Stimulated activated effector memory CD8-positive, alpha-beta T cell treated with anti-CD3 and anti-CD28 coated beads, Interleukin-12 subunit alpha, Interleukin-12 subunit beta, amount 100 ng/mL, for 72 hours (primary cell): ENCODE data around the gene RNF227.

Experiments
- ATAC-seq: fragments of 150-1000 bp; cut with Tn5 transposase; 2 replicates; pipeline ENCODE4 v1.10.0; 2021
- DNase-seq, 2 donors: peaks; one replicate each; pipeline ENCODE4 v3.0.0; 2021 to 2022; ENCODE audit warnings: low spot score in 2 of 2
- H3K27ac Mint-ChIP-seq: one replicate; pipeline ENCODE4 v1.8.0; 2022; ENCODE audit warnings: mild to moderate bottlenecking, mixed read lengths
- H3K36me3 Mint-ChIP-seq: one replicate; pipeline ENCODE4 v1.8.0; 2022; ENCODE audit warnings: mild to moderate bottlenecking, mixed read lengths
- H3K4me1 Mint-ChIP-seq: one replicate; pipeline ENCODE4 v1.8.0; 2022; ENCODE audit warnings: mixed read lengths
- H3K4me3 Mint-ChIP-seq: one replicate; pipeline ENCODE4 v1.8.0; 2022; ENCODE audit warnings: mild to moderate bottlenecking, mixed read lengths
- H3K9me3 Mint-ChIP-seq: one replicate; pipeline ENCODE4 v1.8.0; 2022; ENCODE audit warnings: mixed read lengths

The RNF227 gene

DNA sequence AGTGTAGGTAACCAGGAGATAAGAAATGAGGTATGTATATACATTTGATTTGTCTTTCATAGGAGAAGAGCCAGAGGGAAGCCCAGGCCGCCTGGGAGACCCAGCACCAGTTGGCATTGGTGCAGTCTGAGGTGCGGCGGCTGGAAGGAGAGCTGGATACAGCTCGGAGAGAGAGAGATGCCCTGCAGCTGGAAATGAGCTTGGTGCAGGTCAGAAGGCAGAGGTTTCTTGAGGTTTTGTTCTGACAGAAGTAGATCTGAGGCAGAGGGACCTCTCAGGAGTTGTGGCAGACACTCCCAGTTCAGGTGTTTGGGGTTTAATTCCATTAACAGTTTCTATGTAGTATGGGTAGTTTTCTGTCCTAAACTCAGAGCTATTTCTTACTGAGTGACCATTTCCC lies 23.9 kb upstream of the RNF227 start:
- Mint-ChIP-seq H3K36me3 (peaks cover 100% of the 10 kb centered on the region), H3K27ac (no peak overlapping the region), H3K4me3 (no peak overlapping the region), H3K4me1 (peaks cover 6% of the 10 kb centered on the region), H3K9me3 (no peaks in the 10 kb centered on the region)
- DNase-seq (no peak), ATAC-seq (no peak)

DNA sequence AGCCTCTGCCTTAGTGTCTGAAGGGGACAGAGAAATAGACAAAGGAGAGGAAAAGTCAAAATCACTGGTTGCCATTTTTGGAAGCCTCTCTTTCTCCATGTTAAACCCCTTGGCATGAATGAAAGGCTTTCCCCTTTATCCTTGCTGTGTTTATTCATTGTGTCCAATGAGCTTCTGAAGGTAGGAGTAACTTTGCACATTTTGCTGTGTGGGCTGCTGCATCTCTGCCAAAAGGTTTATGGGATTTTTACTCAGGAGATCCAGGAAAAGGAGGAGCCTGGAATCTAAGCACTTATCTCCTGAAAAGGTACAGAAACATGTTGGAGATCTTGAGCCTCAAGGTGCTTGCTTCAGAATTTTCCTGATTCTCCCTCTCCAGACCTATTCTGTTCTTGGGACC lies 19.8 kb upstream of the RNF227 start:
- peaks cover 78% of the 10 kb centered on the region for H3K36me3 Mint-ChIP-seq
- ATAC-seq = no peak
- H3K27ac Mint-ChIP-seq = no peak overlapping the region
- peaks cover 37% of the 10 kb centered on the region for H3K4me1 Mint-ChIP-seq
- no peak overlapping the region for H3K4me3 Mint-ChIP-seq
- H3K9me3 Mint-ChIP-seq = no peaks in the 10 kb centered on the region
- no peak for DNase-seq

DNA sequence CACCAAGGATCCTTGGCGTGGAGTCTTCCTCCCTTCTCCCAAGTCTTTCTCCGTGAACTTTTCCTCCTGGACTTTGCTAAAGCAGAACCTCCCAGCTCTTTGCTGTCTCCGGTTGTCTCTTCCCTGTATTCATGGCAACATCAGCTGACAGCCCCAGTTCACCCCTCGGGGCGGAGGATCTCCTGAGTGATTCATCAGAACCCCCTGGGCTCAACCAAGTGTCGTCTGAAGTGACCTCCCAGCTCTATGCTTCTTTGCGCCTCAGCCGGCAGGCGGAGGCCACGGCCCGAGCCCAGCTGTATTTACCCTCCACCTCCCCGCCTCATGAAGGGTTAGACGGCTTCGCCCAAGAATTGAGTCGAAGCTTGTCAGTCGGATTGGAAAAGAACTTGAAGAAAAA lies 16.9 kb upstream of the RNF227 start:
- DNase-seq = peak in 1 of 2 donors; percentile 69
- Mint-ChIP-seq H3K4me3 (peak overlapping the region; percentile 94), H3K4me1 (peaks cover 54% of the 10 kb centered on the region), H3K36me3 (peaks cover 58% of the 10 kb centered on the region), H3K9me3 (no peaks in the 10 kb centered on the region), H3K27ac (peak overlapping the region; percentile 96)
- ATAC-seq = peak; percentile 35

DNA sequence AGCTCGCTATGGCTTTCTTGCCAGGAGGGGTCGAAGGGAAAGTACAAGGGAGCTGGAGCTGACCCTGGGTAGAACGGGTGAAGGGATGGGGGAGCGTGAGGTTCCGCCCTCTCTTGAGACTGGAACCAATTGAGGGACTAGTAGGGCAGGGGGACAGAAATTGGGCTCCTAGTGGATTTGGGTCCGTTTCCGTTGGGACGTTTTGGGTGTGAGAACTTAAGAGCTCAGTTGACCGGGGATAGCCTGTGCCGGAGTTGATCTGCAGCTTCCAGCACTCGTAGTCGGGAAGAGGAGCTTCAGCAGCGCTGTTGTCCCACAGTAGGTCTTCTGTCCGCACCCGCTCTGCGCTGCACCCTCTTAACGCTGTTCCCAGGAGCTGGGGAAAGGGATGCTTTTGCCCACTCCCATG lies 16.4 kb upstream of the RNF227 start:
- H3K36me3 Mint-ChIP-seq = peaks cover 53% of the 10 kb centered on the region
- H3K4me1 Mint-ChIP-seq = peaks cover 57% of the 10 kb centered on the region
- peak in 1 of 2 donors; percentile 62 for DNase-seq
- peak overlapping the region; percentile 96 for H3K27ac Mint-ChIP-seq
- ATAC-seq = peak; percentile 42
- peak overlapping the region; percentile 94 for H3K4me3 Mint-ChIP-seq
- no peaks in the 10 kb centered on the region for H3K9me3 Mint-ChIP-seq

DNA sequence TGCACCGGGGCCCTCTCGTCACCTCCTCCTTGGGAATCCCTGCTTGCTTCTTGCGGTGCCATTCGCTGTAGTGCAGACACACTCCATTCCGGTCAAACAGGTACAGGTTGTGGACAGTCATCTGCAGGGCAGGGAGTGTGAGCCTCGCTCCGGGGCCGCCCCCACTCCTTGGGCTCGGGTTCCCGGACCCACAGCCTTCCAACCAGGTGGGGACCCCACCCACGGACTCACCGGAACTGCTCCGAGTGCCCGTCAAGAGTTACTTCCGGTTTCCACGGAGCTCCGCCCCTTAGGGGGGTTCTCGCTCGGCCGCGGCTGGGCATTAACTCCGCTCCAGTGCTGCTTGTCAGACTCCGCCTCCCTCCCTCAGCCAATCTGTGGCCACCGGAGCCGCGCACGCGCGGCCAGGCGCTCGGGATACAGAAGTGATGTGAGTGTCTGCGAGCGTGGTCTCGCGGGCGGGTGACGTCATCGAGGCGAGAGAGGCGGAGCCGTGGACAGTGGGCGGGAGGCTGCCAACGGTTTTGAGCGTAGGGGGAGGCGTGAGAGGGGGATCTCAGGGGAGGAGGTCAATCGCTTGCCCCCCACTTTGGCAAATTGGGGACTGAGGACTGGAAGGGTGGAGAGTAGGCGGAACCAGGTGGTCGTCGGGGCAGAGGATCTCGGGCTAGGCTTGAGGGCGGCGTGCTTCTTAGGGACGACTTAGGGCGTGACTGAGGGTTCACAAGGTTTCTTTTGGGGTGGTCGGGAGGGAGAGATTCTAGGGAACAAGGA lies 15.8 kb upstream of the RNF227 start, which contains the start of the genes CNTROB and TRAPPC1:
Gene CNTROB, plus strand, starts transcription at position 498 of the 774 bp plus-strand sequence. CDS start 874 bp downstream, outside the sequence.
Gene TRAPPC1, minus strand, starts transcription at position 238 of the 774 bp plus-strand sequence. Its CDS starts 117 bp downstream, at position 121.
- Mint-ChIP-seq H3K9me3 (no peaks in the 10 kb centered on the region), H3K4me3 (peak within 1 kb of the TSS; percentile 94), H3K36me3 (peaks cover 47% of the 10 kb centered on the region), H3K4me1 (peaks cover 57% of the 10 kb centered on the region), H3K27ac (peak within 1 kb of the TSS; percentile 96)
- ATAC-seq (peak; percentile 98), DNase-seq (peak; percentile 98 to 100)

DNA sequence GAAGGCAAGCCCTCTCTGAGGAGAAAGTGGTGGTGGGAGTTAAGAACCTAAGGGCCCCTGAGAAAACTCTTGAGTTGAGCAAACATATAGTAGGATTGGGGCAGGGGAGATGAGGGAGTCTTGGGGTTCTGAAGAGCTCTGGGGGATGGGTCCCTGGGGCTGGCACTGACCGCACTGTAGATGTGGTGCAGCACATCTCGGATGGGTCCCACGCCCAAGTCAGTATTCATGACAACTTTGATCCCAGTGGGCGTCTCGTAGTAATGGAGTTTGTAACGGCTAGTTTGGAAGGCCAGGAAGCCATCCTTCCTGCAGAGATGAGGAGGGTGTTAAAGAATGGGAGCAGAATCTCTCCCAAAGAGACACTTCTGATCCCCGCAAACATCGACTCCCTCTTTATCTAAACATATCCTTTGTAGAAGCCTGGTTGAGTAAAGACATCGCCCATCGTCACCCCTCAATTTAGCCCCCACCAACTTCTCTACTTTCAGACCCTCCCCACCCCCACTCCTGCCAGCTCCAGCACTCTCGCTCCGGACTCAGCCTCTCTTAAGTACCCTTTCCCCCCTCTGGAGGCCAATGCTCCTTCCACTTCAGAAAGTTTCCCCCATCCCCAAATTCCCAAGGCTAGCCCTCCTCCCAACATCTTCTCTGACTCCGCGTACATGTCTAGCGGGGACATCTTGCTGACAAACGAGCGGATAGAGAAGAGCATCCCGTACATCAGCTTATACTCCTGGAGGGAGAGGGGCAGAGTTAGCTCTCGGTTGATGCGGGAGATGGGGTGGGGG lies 14.9 kb upstream of the RNF227 start:
- no peak for ATAC-seq
- peak overlapping the region; percentile 94 for H3K4me3 Mint-ChIP-seq
- DNase-seq = no peak
- H3K4me1 Mint-ChIP-seq = peaks cover 52% of the 10 kb centered on the region
- peaks cover 39% of the 10 kb centered on the region for H3K36me3 Mint-ChIP-seq
- no peaks in the 10 kb centered on the region for H3K9me3 Mint-ChIP-seq
- peak overlapping the region; percentile 96 for H3K27ac Mint-ChIP-seq

DNA sequence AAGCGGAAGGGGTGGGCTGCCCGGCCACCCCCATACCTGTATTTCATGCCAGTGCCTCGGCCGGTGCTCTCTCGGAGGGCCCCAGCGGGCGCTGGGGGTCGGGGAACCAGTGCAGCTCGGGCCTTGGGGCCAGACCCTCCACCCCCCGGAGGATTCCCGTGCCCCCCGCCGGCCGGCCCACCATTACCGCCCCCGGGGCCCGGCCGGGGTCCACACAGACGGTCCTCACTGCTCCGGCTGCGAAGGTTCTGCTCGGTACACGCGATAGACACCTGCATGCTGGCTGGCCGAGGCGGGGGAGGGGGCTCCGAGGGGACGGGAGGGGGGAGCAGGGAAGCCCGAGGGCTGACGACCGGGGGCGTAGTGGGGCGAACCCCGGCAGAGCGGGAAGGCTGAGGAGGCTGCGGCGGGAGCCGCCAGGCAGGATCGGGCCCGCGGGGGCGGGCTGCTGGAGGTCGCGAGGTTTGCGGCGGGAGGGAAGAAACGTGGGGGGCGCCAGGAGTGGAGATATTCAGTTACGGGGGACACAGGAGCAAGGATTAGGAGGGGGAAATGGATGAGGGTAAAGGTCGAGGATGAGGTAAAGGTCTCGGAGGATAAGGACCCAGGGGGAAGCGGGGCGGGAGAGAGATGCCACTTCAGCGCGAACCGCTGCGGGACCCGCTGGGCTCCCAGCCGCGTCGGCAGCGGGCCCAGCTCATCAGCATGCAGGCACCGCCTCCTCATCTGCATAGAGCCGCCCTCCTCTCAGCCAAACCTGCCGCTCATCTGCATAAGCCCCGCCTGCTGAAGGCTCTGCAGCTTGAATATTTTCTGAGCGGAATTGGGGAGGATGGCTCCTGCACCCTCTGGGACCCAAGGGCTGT lies 13.3 kb upstream of the RNF227 start, which contains the start of gene KCNAB3:
Gene KCNAB3, minus strand, starts transcription at position 699 of the 866 bp plus-strand sequence. Its CDS starts 421 bp downstream, at position 278.
- Mint-ChIP-seq H3K9me3 (no peaks in the 10 kb centered on the region), H3K36me3 (peaks cover 24% of the 10 kb centered on the region), H3K4me3 (peak within 1 kb of the TSS; percentile 94), H3K4me1 (peaks cover 45% of the 10 kb centered on the region), H3K27ac (no peak within 1 kb of the TSS)
- ATAC-seq (peak; percentile 45), DNase-seq (peak in 1 of 2 donors; percentile 70)

DNA sequence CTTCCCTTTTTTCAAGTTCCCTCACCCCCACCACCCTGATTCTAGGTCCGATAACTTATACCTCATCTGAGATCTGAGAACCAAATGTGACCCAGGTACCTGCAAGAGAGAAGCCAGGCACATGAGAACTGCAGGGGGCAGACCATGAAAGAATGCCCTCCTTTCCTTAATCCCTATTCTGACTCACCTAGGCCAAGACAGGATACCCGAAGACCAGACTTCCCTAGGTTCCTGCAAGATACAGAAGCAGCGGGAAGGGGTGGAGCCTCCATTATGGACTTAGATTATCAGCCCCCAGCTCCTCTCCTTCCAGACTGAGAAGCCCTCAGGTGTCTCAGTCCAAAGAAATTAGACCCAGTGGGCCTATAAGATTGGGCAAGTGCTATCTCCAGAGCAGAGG lies 11.5 kb upstream of the RNF227 start:
- DNase-seq = no peak
- ATAC-seq = no peak
- Mint-ChIP-seq H3K4me1 (peaks cover 36% of the 10 kb centered on the region), H3K36me3 (peaks cover 18% of the 10 kb centered on the region), H3K4me3 (no peak overlapping the region), H3K9me3 (no peaks in the 10 kb centered on the region), H3K27ac (peak overlapping the region; percentile 55)

DNA sequence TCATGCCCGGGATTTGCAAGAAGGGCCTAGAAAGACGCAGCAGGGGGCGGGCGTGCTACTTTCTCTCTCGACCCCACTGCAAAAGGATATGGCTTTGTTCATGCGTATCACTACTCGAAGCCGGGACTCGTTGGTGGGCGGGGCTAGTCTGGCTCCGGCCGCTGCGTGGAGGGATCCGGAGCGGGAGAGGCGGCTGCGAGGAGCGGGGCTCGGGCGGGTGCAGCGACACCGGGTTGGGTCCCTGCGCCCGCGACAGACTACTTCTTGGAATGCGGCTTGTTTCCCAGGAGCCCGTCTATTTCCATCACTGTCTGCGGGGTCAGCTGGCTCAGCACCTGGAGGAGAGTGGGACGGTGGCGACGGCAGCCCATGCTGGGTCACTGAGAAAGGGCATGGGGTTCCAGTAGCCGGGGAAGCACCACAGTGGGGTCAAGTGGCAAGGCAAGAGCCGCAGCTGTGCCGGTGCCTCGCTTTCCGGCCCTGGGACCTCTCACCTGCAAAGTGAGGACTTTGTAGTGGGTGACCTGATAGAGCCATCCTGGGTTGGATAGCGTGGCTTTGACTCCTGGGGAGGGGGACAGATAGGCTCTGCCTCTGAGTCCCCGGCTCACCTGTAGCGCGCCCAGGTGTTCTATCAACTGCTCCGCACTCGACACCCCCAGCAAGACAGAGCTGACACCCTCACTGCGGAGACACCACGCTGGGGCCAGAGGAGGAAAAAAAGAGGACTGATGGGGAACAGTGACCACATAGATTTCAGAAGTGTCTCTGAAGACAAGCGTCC lies 6.9 kb upstream of the RNF227 start:
- Mint-ChIP-seq H3K27ac (peak overlapping the region; percentile 89), H3K4me3 (peak overlapping the region; percentile 72), H3K9me3 (no peaks in the 10 kb centered on the region), H3K4me1 (peaks cover 25% of the 10 kb centered on the region), H3K36me3 (no peaks in the 10 kb centered on the region)
- DNase-seq (peak; percentile 62 to 86), ATAC-seq (peak; percentile 93)

DNA sequence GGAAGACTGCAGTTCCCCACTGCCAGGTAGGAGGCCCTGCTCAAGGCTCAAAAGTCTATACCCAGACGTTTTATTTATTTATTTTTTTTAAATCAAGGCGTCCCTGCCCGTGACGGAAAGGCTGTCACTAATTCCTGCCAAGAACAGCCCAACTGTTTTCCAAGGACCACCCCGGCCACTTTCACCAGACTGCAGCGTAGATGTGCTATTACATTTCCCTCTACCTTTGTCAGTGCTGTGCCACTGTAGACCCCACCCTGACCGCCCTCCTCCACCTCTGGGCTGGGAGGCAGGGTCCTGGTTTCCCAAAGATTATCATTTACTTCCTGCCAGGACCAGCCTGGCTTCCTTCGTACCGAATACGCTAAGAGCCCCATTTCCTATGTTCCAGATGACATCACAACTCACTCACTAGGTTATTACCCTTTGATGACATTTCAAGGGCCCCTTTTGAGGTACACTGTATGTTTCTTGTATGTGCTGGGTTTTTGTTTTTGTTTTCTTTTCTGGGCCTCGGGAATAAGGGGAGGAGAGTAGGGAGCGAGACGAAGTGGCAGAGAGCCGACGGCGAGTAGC lies 6.3 kb upstream of the RNF227 start:
- Mint-ChIP-seq H3K4me1 (peaks cover 21% of the 10 kb centered on the region), H3K27ac (peak overlapping the region; percentile 89), H3K9me3 (no peaks in the 10 kb centered on the region), H3K36me3 (no peaks in the 10 kb centered on the region), H3K4me3 (peak overlapping the region; percentile 72)
- peak; percentile 59 for ATAC-seq
- no peak for DNase-seq

DNA sequence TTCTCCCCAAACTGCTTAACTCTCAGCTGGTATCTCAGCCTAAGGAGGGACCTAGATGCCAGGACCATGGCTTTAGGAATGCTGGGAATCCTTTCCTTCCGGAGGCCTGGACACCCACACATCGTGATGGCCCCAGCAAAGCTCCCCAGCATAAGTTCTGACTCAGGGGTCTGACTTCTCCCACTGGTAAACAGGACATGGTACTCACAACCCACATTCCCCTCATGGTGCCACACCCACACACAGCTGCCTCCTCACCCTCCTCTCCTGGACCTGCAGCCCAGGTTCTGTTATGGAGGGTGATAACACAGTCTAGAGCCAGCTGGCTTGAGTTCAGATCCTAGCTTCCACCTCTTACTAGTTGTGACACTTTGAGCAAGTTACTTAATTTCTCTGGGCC lies 719 bp upstream of the RNF227 start:
- H3K4me1 Mint-ChIP-seq = peaks cover 33% of the 10 kb centered on the region
- peak overlapping the region; percentile 90 for H3K27ac Mint-ChIP-seq
- no peaks in the 10 kb centered on the region for H3K9me3 Mint-ChIP-seq
- peak overlapping the region; percentile 86 for H3K4me3 Mint-ChIP-seq
- peaks cover 5% of the 10 kb centered on the region for H3K36me3 Mint-ChIP-seq
- ATAC-seq (no peak), DNase-seq (no peak)

DNA sequence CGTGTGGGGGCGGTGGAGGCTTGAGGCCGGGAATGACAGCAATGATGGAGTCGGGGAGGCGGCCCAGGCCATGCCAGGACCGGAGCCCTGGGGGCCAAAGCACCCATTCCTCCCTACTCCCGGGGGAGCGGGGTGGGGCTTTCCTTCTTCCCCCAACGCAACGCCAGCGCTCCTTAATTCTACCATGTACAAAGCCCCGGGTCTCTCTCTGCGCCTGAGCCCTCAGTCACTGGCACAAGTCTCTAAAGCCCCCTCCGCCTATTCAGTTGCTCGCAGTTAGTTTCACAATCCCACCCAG lies 245 bp upstream of the RNF227 start:
- H3K4me1 Mint-ChIP-seq = peaks cover 28% of the 10 kb centered on the region
- peak overlapping the region; percentile 90 for H3K27ac Mint-ChIP-seq
- H3K4me3 Mint-ChIP-seq = peak overlapping the region; percentile 86
- ATAC-seq (no peak), DNase-seq (no peak)
- no peaks in the 10 kb centered on the region for H3K9me3 Mint-ChIP-seq
- peaks cover 5% of the 10 kb centered on the region for H3K36me3 Mint-ChIP-seq

DNA sequence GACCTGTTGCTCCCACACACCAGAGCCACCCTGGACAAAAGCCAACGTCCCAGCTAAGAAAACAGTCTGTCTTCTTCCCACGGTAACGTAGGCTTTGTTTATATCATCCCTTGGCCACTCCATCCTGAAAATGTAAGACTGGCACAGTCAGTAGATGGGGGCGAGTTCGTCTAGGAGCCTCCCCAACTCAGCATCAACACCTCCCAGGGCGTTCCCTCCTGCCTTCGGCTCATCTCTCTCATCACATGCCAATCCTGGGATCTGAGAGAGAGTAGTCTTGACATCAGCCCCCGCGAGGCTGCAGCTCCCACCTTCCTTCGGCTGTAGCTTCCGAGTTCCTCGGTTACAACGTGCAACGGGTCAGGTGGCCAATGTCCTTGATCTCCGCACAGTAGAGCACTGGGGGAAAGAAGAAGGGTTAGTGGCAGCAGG lies 894 bp downstream of the RNF227 start:
- peaks cover 28% of the 10 kb centered on the region for H3K4me1 Mint-ChIP-seq
- H3K27ac Mint-ChIP-seq = peak overlapping the region; percentile 90
- ATAC-seq (peak; percentile 55), DNase-seq (no peak)
- no peaks in the 10 kb centered on the region for H3K9me3 Mint-ChIP-seq
- peaks cover 5% of the 10 kb centered on the region for H3K36me3 Mint-ChIP-seq
- peak overlapping the region; percentile 86 for H3K4me3 Mint-ChIP-seq
